GM12878 (cell line): Measurements from ENCODE around the gene SRPRB. TPM values are rescaled to one million over a fixed set of nuclear protein-coding genes. Genes with fewer than 3 reads are reported as not detected.

Source experiments
- ATAC-seq: fragments of 200-7000 bp; cut with Tn5 transposase; 3 replicates; pipeline ENCODE4 v1.9.1; 2020; ENCODE audit warnings: mild to moderate bottlenecking, moderate library complexity
- BruUV-seq: library from RNA; stranded (reverse); fragments of 400-500 nt; replicated peaks from 2 replicates; lab custom pipeline; 2021; lab: Mats Ljungman, UMichigan
- CTCF ChIA-PET: fragments of 300-600 bp; sonication (Branson Sonifier 250); formaldehyde crosslinking; extraction: SDS; loops from one replicate; lab custom pipeline; 2021; ENCODE audit warnings: inconsistent platforms; lab: Yijun Ruan, JAX
- POLR2A ChIA-PET: fragments of 350-600 bp; formaldehyde crosslinking; extraction: SDS; loops from one replicate; lab custom pipeline; 2021; ENCODE audit warnings: inconsistent platforms; lab: Charles Lee
- RAD21 ChIA-PET: fragments of 300-600 bp; sonication (Branson Sonifier 250); formaldehyde crosslinking; loops from one replicate; lab custom pipeline; 2023; ENCODE audit warnings: antibody characterized with exemption; ENCODE audit not compliant: unreplicated experiment; lab: Charles Lee
- SMC1A ChIA-PET: fragments of 300-600 bp; sonication (Branson Sonifier 250); formaldehyde crosslinking; loops from one replicate; lab custom pipeline; 2023; ENCODE audit not compliant: unreplicated experiment, uncharacterized antibody; lab: Charles Lee
- DNase-seq: peaks from one replicate; pipeline ENCODE4 v3.0.0-alpha.2; 2011; ENCODE audit warnings: low read depth, low spot score
- FAIRE-seq: peaks from 3 replicates; lab custom pipeline; 2011; peaks lifted over from hg19 to GRCh38; lab: Jason Lieb, UNC
- H2AFZ ChIP-seq: 2 replicates; pipeline ENCODE4 v1.6.0; 2011; ENCODE audit warnings: low read depth, low read length, control low read depth; ENCODE audit not compliant: control insufficient read depth
- H3K27ac ChIP-seq: 2 replicates; pipeline ENCODE4 v1.5.1; 2011; ENCODE audit warnings: control low read depth; ENCODE audit not compliant: control insufficient read depth, insufficient read depth
- H3K27me3 ChIP-seq, 2 experiments: replicated peaks in 1 of 2; 2 replicates each; pipeline versions ENCODE4 v1.6.0 to v1.6.1; 2011; ENCODE audit warnings: low read length in 1 of 2; ENCODE audit not compliant: control insufficient read depth in 2 of 2, insufficient read depth in 2 of 2
- H3K36me3 ChIP-seq, 2 experiments: 2 replicates each; pipeline ENCODE4 v1.5.1; 2011; ENCODE audit warnings: low read length in 1 of 2; ENCODE audit not compliant: control insufficient read depth in 2 of 2, insufficient read depth in 2 of 2
- H3K4me1 ChIP-seq: 2 replicates; pipeline ENCODE4 v1.6.1; 2011; ENCODE audit warnings: mild to moderate bottlenecking, low read length, moderate library complexity, mixed read lengths; ENCODE audit not compliant: control insufficient read depth, insufficient read depth
- H3K4me2 ChIP-seq: 2 replicates; pipeline ENCODE4 v1.6.0; 2011; ENCODE audit warnings: control low read depth; ENCODE audit not compliant: control insufficient read depth, insufficient read depth
- H3K4me3 ChIP-seq: fragments of 200-600 bp; sonication (generic); 2 replicates; pipeline ENCODE4 v1.5.1; 2016
- H3K79me2 ChIP-seq: 2 replicates; pipeline ENCODE4 v1.6.0; 2011; ENCODE audit warnings: low read length; ENCODE audit not compliant: control insufficient read depth, insufficient read depth
- H3K9ac ChIP-seq: 2 replicates; pipeline ENCODE4 v1.8.0; 2011; ENCODE audit warnings: low read length, control low read depth, mixed read lengths; ENCODE audit not compliant: control insufficient read depth, insufficient read depth
- H3K9me3 ChIP-seq: replicated peaks from 3 replicates; pipeline ENCODE4 v1.5.1; 2011; ENCODE audit warnings: mild to moderate bottlenecking, low read length; ENCODE audit not compliant: control insufficient read depth, insufficient read depth
- H4K20me1 ChIP-seq: 2 replicates; pipeline ENCODE4 v1.6.0; 2011; ENCODE audit not compliant: control insufficient read depth, insufficient read depth
- GABPA ChIP-seq: IDR thresholded peaks from 2 replicates; pipeline ENCODE4 v1.6.1; 2014; ENCODE audit warnings: antibody characterized with exemption, low read depth, mild to moderate bottlenecking, inconsistent platforms
- HDGF ChIP-seq: fragments of 450-650 bp; IDR thresholded peaks from 2 replicates; pipeline ENCODE4 v1.6.1; 2016; ENCODE audit warnings: antibody characterized with exemption
- IKZF2 ChIP-seq, 2 experiments: fragments of 450-650 bp; IDR thresholded peaks; 2 replicates each; pipeline ENCODE4 v1.6.1; 2017; ENCODE audit warnings: mild to moderate bottlenecking in 2 of 2, moderate library complexity in 2 of 2
- IRF3 ChIP-seq: fragments of 450-650 bp; IDR thresholded peaks from 2 replicates; pipeline ENCODE4 v1.6.1; 2014; ENCODE audit warnings: mild to moderate bottlenecking
- MTA2 ChIP-seq: fragments of 450-650 bp; IDR thresholded peaks from 2 replicates; pipeline ENCODE4 v1.6.1; 2016; ENCODE audit warnings: low read depth, mild to moderate bottlenecking, moderate library complexity
- NBN ChIP-seq: fragments of 450-650 bp; IDR thresholded peaks from 2 replicates; pipeline ENCODE4 v1.6.1; 2016
- NFYA ChIP-seq: IDR thresholded peaks from 2 replicates; pipeline ENCODE4 v1.6.1; 2011; ENCODE audit warnings: low read depth, mild to moderate bottlenecking, low read length, improper control_type of control experiment, borderline replicate concordance
- NR2C1 ChIP-seq: fragments of 450-650 bp; IDR thresholded peaks from 2 replicates; pipeline ENCODE4 v1.6.1; 2017; ENCODE audit warnings: antibody characterized with exemption, mild to moderate bottlenecking, moderate library complexity
- PRDM15 ChIP-seq: fragments of 450-650 bp; formaldehyde crosslinking; IDR thresholded peaks from 2 replicates; pipeline ENCODE4 v1.4.0; 2020; ENCODE audit warnings: mild to moderate bottlenecking, moderate library complexity
- RCOR1 ChIP-seq: conservative IDR thresholded peaks from 2 replicates; pipeline ENCODE4 v1.6.1; 2012; ENCODE audit warnings: low read depth, low read length, improper control_type of control experiment
- RELA ChIP-seq: fragments of 450-650 bp; IDR thresholded peaks from 2 replicates; pipeline ENCODE4 v1.8.0; 2014; ENCODE audit warnings: borderline replicate concordance; ENCODE audit not compliant: partially characterized antibody
- RUNX3 ChIP-seq: IDR thresholded peaks from 2 replicates; pipeline ENCODE4 v1.6.1; 2012; ENCODE audit warnings: low read length, inconsistent platforms
- SPI1 ChIP-seq: IDR thresholded peaks from 2 replicates; pipeline ENCODE4 v1.6.1; 2011; ENCODE audit warnings: low read depth, mild to moderate bottlenecking, low read length, moderate library complexity, borderline replicate concordance; ENCODE audit not compliant: insufficient read depth
- YY1 ChIP-seq: IDR thresholded peaks from 2 replicates; pipeline ENCODE4 v1.6.1; 2011; ENCODE audit warnings: low read depth, mild to moderate bottlenecking, low read length
- ZBTB11 ChIP-seq: fragments of 450-650 bp; formaldehyde crosslinking; IDR thresholded peaks from 2 replicates; pipeline ENCODE4 v1.5.0; 2022; ENCODE audit warnings: mild to moderate bottlenecking, missing genetic modification characterization
- ZZZ3 ChIP-seq: IDR thresholded peaks from 2 replicates; pipeline ENCODE4 v1.6.1; 2011; ENCODE audit warnings: low read depth; ENCODE audit not compliant: control insufficient read depth, insufficient read length
- WGBS: methylation state at CpG from one replicate; pipeline ENCODE4 v1.1.6; 2016; ENCODE audit warnings: low lambda C conversion rate; ENCODE audit not compliant: insufficient replicate concordance, insufficient coverage; ENCODE audit errors: missing lambda C conversion rate; 5-methylcytosine and 5-hydroxymethylcytosine counted together
- in situ Hi-C: fragments of 300-500 bp; cut with MboI; formaldehyde crosslinking; loops from 9 replicates; pipeline ENCODE4 v1.14.3; 2018; ENCODE audit warnings: mixed read lengths
- intact Hi-C: fragments of 100-400 bp; cut with micrococcal nuclease; formaldehyde crosslinking; loops from one replicate; pipeline ENCODE4 v1.14.2; 2022; ENCODE audit not compliant: unreplicated experiment
- polyA plus RNA-seq, 11 experiments: library from polyadenylated mRNA; depleted of rRNA in 4 of 11; unstranded in 6 of 11; stranded (reverse) in 5 of 11; fragments of >200 nt; fragmentation: Nextera tagmentation in 4 of 11; fragmentation: Illumina TruSeq in 1 of 11; extraction: Ambion mirVana in 4 of 11; extraction: Trizol in 1 of 11; gene quantifications; 1 replicate in 1 of 11; 2 replicates in 10 of 11; pipeline versions ENCODE4 v1.2.1 to v1.2.3, GENCODE V29; 2011 to 2016; ENCODE audit warnings: inconsistent platforms in 2 of 11, missing spikeins in 2 of 11, low read depth in 1 of 11
- total RNA-seq, 4 experiments: library from RNA; depleted of rRNA in 3 of 4; stranded (reverse); fragments of >200 nt in 3 of 4; fragmentation: Illumina TruSeq in 1 of 4; extraction: Trizol in 1 of 4; gene quantifications; 2 replicates each; pipeline versions ENCODE4 v1.2.1 to v1.2.3, GENCODE V29; 2013 to 2021

Gene SRPRB
- total and polyA plus RNA-seq, 10 of the 15 experiments (the other 5 are each of a cell fraction or from before 2014, with no cell fraction given): 30.6 to 107 (median 46.6) TPM

GRCh38 chr3:133832802-133833144 lies 27.2 kb downstream of the SRPRB start:
- WGBS: 59% methylated on average over 10 of the region's 10 CpGs
- no TSS peak for BruUV-seq
- POLR2A ChIA-PET: no interaction called here
- no peak for FAIRE-seq
- Histone ChIP-seq H3K9me3 (no peaks in the 10 kb centered on the region), H3K9ac (no peak overlapping the region), H3K79me2 (no peaks in the 10 kb centered on the region), H3K4me3 (no peak overlapping the region), H3K27ac (no peak overlapping the region), H3K4me2 (no peak overlapping the region), H4K20me1 (no peaks in the 10 kb centered on the region), H3K27me3 (no peaks in the 10 kb centered on the region), H2AFZ (no peak overlapping the region), H3K36me3 (no peaks in the 10 kb centered on the region), H3K4me1 (no peaks in the 10 kb centered on the region)
- intact Hi-C loops: no loop called here
- TF ChIP-seq ZZZ3: no peak
- no peak for TF ChIP-seq RCOR1
- TF ChIP-seq IKZF2 (IDR thresholded peaks at IDR 0.05): no peak
- no peak for TF ChIP-seq MTA2
- no peak for TF ChIP-seq GABPA
- TF ChIP-seq RELA: no peak
- no peak for TF ChIP-seq SPI1
- TF ChIP-seq HDGF: no peak
- TF ChIP-seq NBN: no peak
- no peak for TF ChIP-seq NR2C1
- TF ChIP-seq RUNX3: no peak
- no peak for TF ChIP-seq NFYA
- no peak for TF ChIP-seq IRF3
- TF ChIP-seq YY1: no peak
- TF ChIP-seq ZBTB11 (CRISPR knock-in tag): no peak
- no peak for TF ChIP-seq PRDM15 (CRISPR knock-in tag)
- DNase-seq: no peak
- RAD21 ChIA-PET: no interaction called here
- CTCF ChIA-PET: interaction anchor here (0.7 to 1.6 kb wide), 3 partner anchors 14 to 95 kb away, joined by 3 to 4 read pairs (median 4); no protein-coding TSS in a partner anchor
- in situ Hi-C loops: no loop called here
- SMC1A ChIA-PET: no interaction called here
- ATAC-seq: no peak; the same call in 2 of the 3 replicates
